Testis (tissue), 3 donors: ENCODE results near the gene SART3. TPM values are rescaled to one million over a fixed set of nuclear protein-coding genes. Genes with fewer than 3 reads are reported as not detected.
"Not testable (repeated sequence)": the region's sequence is repeated elsewhere in the genome, so short reads cannot be mapped to it uniquely, and the experiment has no call there.

Source experiments
- DNase-seq: peaks from one replicate; pipeline ENCODE4 v3.0.0-alpha.2; 2019
- H3K27ac ChIP-seq, 2 donors: fragments of 200-600 bp; sonication (generic); one replicate each; pipeline ENCODE4 v1.5.1; 2019
- H3K27me3 ChIP-seq: fragments of 200-600 bp; sonication (generic); one replicate; pipeline ENCODE4 v1.5.1; 2019
- H3K36me3 ChIP-seq: fragments of 200-600 bp; sonication (generic); one replicate; pipeline ENCODE4 v1.5.1; 2017; ENCODE audit warnings: low read depth; ENCODE audit errors: missing control alignments
- H3K4me1 ChIP-seq: fragments of 200-600 bp; sonication (generic); one replicate; pipeline ENCODE4 v1.5.1; 2019
- H3K4me3 ChIP-seq, 2 donors: fragments of 200-600 bp; sonication (generic); one replicate each; pipeline ENCODE4 v1.5.1; 2017 to 2019
- H3K9me3 ChIP-seq: fragments of 200-600 bp; sonication (generic); one replicate; pipeline ENCODE4 v1.5.1; 2017
- POLR2A ChIP-seq: fragments of 450-650 bp; IDR thresholded peaks from one replicate; pipeline ENCODE4 v1.6.1; 2017; ENCODE audit warnings: antibody characterized with exemption, mild to moderate bottlenecking, moderate library complexity
- WGBS, 2 donors: methylation state at CpG; one replicate each; pipeline ENCODE4 v1.1.5; 2018; 5-methylcytosine and 5-hydroxymethylcytosine counted together
- intact Hi-C: fragments of 100-400 bp; cut with DNase I; formaldehyde crosslinking; loops from one replicate; pipeline ENCODE4 v1.15.1; 2023; ENCODE audit warnings: low total_unique reads
- polyA plus RNA-seq: library from polyadenylated mRNA; stranded (reverse); fragments of 350-450 nt; fragmentation: Illumina TruSeq; extraction: RNeasy Lipid Tissue Mini Kit (QIAGEN cat#74804); gene quantifications from one replicate; pipeline ENCODE4 v1.2.3, GENCODE V29; 2014; ENCODE audit warnings: low read depth, low replicate concordance; ENCODE audit not compliant: insufficient read depth
- total RNA-seq, 2 donors: library from RNA; depleted of rRNA; stranded (reverse); fragments of >200 nt; gene quantifications; one replicate each; pipeline ENCODE4 v1.2.3, GENCODE V29; 2016
- TF ChIP-seq, protein P1 (sequence below), 3 experiments: fragments of 450-650 bp in 2 of 3; fragments of 200-600 bp in 1 of 3; sonication (generic) in 1 of 3; IDR thresholded peaks; one replicate each; pipeline ENCODE4 v1.5.1; 2016 to 2019; ENCODE audit warnings: antibody characterized with exemption in 3 of 3, mild to moderate bottlenecking in 2 of 3, moderate library complexity in 1 of 3

Gene SART3
- total and polyA plus RNA-seq, 3 donors from 2014 or later = 48.6 to 116 (median 115) TPM

DNA sequence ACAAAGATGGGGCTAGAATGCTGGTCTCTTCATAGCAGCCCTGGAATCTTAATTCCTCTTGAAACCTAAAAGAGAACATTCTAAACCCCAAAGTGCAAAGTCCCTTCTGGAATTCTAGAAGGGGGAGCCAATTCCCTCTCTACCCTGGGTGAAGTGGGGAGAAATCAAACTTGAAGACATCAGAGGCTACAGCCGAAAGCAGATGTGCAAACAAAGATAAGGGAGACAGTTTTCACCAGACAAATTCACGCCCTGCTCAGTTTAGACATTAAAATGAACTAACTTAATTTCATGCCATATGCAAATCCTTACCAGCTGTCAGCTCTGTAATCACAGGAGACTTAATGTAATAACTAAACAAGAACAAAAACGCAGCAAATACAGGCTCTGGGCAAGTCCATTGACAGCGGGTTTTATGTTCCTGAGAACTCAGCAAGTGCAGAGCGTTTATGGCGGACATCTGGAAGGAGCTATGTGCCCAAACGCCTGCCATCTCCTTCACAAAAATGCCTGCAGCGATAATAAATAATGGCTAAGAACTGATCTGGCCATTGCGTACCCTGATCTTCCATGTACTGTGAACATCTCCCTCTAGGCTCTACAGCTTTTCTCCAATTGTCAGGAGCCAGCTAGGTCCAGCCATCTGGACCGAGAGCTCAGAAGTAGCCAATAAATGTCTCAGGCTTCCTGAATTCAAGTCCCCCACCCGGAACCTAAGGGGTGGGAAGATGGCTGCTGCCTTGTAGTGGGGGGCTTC lies 65.0 kb downstream of the SART3 start:
- Histone ChIP-seq H3K4me3 (no peak overlapping the region), H3K36me3 (no peaks in the 10 kb centered on the region), H3K4me1 (no peaks in the 10 kb centered on the region), H3K9me3 (no peaks in the 10 kb centered on the region), H3K27ac (no peak overlapping the region), H3K27me3 (no peaks in the 10 kb centered on the region)
- no peak for DNase-seq
- WGBS, 2 donors = 72 to 76% methylated on average over 10 to 11 of the region's 11 CpGs
- intact Hi-C loops = no loop called here
- no peak for TF ChIP-seq POLR2A
- TF ChIP-seq, protein P1, sequence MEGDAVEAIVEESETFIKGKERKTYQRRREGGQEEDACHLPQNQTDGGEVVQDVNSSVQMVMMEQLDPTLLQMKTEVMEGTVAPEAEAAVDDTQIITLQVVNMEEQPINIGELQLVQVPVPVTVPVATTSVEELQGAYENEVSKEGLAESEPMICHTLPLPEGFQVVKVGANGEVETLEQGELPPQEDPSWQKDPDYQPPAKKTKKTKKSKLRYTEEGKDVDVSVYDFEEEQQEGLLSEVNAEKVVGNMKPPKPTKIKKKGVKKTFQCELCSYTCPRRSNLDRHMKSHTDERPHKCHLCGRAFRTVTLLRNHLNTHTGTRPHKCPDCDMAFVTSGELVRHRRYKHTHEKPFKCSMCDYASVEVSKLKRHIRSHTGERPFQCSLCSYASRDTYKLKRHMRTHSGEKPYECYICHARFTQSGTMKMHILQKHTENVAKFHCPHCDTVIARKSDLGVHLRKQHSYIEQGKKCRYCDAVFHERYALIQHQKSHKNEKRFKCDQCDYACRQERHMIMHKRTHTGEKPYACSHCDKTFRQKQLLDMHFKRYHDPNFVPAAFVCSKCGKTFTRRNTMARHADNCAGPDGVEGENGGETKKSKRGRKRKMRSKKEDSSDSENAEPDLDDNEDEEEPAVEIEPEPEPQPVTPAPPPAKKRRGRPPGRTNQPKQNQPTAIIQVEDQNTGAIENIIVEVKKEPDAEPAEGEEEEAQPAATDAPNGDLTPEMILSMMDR (IDR thresholded peaks at IDR 0.05) = no peak

DNA sequence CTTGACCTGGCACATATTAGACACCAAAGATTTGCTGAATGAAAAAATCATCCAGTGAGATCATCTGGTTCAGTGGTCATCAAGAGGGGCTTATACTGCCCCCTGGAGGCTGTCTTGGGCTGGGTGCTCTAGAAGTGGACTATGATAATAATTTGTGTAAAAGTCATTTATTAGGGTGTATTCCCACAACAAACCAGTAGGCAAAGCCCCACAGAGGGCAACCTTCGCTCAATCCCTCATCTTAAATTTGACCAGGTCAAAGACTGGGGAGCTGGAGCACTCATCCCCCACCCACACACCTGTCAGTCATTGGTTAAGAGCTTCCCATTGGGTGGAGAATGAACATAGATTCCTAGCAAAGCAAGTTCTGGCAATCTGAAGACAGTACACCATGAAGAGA lies 65.9 kb downstream of the SART3 start:
- WGBS, 2 donors = 62 to 84% methylated on average over 1 of the region's 1 CpG
- intact Hi-C loops = no loop called here
- DNase-seq = peak; percentile 41
- Histone ChIP-seq H3K4me3 (no peak overlapping the region), H3K27me3 (no peaks in the 10 kb centered on the region), H3K27ac (no peak overlapping the region), H3K4me1 (no peaks in the 10 kb centered on the region), H3K36me3 (no peaks in the 10 kb centered on the region), H3K9me3 (no peaks in the 10 kb centered on the region)
- TF ChIP-seq, protein P1 (IDR thresholded peaks at IDR 0.05) = peak in 1 of 3 experiments; percentile 50
- no peak for TF ChIP-seq POLR2A

DNA sequence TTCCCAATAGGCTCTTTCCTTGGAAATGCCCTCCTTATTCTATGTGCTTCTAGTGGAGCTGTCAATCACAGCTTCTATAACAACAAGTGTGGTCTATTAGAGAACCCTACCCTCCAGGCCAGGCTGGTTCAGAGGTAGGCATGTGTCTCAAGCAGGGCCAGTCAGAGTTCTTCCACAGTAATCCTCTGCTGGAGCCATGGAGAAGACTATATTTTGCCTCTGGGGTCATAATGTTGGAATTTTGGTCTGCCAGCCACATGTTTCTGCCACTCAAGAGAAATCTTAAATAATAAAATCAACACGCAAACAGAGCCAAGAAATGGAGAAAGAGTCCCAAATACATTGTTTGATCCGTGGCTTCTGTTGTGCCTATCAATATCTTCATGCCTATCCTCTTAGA lies 69.7 kb downstream of the SART3 start:
- H3K4me1 ChIP-seq = no peaks in the 10 kb centered on the region
- WGBS, 2 donors = 75 to 79% methylated on average over 2 of the region's 2 CpGs
- H3K4me3 ChIP-seq = no peak overlapping the region
- no peak for DNase-seq
- intact Hi-C loops = no loop called here
- no peaks in the 10 kb centered on the region for H3K9me3 ChIP-seq
- no peak overlapping the region for H3K27ac ChIP-seq
- H3K36me3 ChIP-seq = no peaks in the 10 kb centered on the region
- TF ChIP-seq, protein P1 (IDR thresholded peaks at IDR 0.05) = no peak
- no peak for TF ChIP-seq POLR2A
- no peaks in the 10 kb centered on the region for H3K27me3 ChIP-seq

DNA sequence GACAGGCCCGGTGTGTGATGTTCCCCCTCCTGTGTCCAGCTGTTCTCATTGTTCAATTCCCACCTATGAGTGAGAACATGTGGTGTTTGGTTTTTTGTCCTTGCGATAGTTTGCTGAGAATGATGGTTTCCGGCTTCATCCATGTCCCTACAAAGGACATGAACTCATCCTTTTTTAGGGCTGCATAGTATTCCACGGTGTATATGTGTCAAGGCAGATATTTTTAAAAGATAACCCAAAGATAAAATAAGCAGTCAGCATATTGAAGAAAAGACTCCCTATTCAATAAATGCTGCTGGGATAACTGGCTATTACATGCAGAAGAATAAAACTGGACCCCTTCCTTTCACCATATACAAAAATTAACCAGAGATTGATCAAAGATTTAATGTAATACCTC lies 73.9 kb downstream of the SART3 start:
- H3K27me3 ChIP-seq, intact Hi-C loops, DNase-seq, H3K4me1 ChIP-seq, H3K36me3 ChIP-seq, H3K27ac ChIP-seq, H3K4me3 ChIP-seq, H3K9me3 ChIP-seq: not testable (repeated sequence)
- WGBS, 2 donors = 94 to 97% methylated on average over 4 of the region's 4 CpGs

DNA sequence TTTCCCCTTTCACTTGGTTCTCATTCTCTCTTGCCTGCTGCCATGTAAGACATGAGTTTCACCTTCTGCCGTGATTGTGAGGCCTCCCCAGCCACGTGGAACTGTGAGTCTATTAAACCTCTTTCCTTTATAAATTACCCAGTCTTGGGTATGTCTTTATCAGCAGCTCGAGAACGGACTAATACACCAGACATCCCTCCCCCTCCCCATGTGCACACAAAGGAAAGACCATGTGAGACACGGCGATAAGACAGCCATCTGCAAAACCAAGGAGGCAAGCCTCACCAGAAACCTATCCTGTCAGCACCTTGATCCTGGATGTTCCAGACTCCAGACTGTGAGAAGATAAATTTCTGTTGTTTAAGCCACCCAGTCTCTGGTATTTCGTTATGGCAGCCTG lies 75.6 kb downstream of the SART3 start:
- H3K36me3 ChIP-seq, intact Hi-C loops, H3K4me1 ChIP-seq, H3K27ac ChIP-seq, H3K27me3 ChIP-seq, H3K9me3 ChIP-seq, H3K4me3 ChIP-seq, DNase-seq: not testable (repeated sequence)
- WGBS, 2 donors = 71 to 75% methylated on average over 7 of the region's 7 CpGs

DNA sequence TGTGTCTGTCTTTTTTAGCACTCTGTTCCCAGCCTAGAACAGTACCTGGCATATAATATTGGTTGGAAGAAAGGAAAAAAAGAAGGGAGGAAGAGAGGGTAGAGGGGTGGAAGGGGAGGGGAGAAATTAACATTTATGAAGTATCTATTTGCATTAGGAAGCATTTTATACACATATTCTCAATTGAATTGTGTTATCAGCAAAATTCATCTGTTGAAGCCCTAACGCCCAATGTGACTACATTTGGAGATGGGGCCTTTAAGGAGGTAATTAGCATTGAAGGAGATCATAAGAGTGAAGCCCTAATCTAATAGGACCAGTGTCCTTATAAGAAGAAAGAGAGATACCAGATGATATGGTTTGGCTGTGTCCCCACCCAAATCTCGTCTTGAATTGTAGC lies 76.1 kb downstream of the SART3 start:
- Histone ChIP-seq H3K27ac (no peak overlapping the region), H3K27me3 (no peaks in the 10 kb centered on the region), H3K4me3 (no peak overlapping the region), H3K4me1 (no peaks in the 10 kb centered on the region), H3K9me3 (no peaks in the 10 kb centered on the region), H3K36me3 (no peaks in the 10 kb centered on the region)
- TF ChIP-seq, protein P1 (IDR thresholded peaks at IDR 0.05) = no peak
- no peak for TF ChIP-seq POLR2A
- intact Hi-C loops = no loop called here
- 81% methylated on average over 2 of the region's 2 CpGs for WGBS, 2 donors
- no peak for DNase-seq
